Fibroblast of pulmonary artery (primary cell): Measurements from ENCODE around the gene GRIK3.

Experiments used
- DNase-seq: peaks from one replicate; pipeline ENCODE4 v3.0.0-alpha.2; 2010; ENCODE audit warnings: low read depth
- H3K4me3 ChIP-seq: replicated peaks from 2 replicates; pipeline ENCODE4 v1.5.1; 2011; ENCODE audit warnings: low read depth, mild to moderate bottlenecking, control low read depth, low read length, moderate library complexity
- TF ChIP-seq, protein P1 (sequence below): IDR thresholded peaks from 2 replicates; pipeline ENCODE4 v1.5.1; 2011; ENCODE audit warnings: mild to moderate bottlenecking, control low read depth, low read length, inconsistent platforms; ENCODE audit errors: missing control alignments

The GRIK3 gene

DNA sequence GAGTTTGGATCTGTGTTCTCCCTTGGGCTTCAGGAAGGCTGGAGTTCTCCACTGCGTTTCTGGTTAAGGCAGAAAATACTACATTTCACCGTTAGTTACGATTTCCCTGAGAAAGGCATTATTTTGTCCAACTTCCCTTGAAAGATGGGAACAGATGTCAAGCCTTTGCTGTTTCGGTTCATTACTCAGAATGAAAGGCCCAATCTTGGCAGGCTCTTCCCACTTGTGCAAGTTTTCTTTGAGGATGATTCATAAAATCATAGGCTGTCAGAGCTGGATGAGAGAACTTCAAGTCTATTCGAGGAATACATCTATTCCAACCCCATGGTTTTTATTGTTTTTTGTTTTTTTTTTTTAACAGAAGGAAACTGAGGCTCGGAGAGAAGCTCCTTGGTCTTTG, 205.2 kb downstream of the GRIK3 start:
- DNase-seq, result no peak
- H3K4me3 ChIP-seq, result no peak overlapping the region
- TF ChIP-seq, protein P1, sequence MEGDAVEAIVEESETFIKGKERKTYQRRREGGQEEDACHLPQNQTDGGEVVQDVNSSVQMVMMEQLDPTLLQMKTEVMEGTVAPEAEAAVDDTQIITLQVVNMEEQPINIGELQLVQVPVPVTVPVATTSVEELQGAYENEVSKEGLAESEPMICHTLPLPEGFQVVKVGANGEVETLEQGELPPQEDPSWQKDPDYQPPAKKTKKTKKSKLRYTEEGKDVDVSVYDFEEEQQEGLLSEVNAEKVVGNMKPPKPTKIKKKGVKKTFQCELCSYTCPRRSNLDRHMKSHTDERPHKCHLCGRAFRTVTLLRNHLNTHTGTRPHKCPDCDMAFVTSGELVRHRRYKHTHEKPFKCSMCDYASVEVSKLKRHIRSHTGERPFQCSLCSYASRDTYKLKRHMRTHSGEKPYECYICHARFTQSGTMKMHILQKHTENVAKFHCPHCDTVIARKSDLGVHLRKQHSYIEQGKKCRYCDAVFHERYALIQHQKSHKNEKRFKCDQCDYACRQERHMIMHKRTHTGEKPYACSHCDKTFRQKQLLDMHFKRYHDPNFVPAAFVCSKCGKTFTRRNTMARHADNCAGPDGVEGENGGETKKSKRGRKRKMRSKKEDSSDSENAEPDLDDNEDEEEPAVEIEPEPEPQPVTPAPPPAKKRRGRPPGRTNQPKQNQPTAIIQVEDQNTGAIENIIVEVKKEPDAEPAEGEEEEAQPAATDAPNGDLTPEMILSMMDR, result no peak

DNA sequence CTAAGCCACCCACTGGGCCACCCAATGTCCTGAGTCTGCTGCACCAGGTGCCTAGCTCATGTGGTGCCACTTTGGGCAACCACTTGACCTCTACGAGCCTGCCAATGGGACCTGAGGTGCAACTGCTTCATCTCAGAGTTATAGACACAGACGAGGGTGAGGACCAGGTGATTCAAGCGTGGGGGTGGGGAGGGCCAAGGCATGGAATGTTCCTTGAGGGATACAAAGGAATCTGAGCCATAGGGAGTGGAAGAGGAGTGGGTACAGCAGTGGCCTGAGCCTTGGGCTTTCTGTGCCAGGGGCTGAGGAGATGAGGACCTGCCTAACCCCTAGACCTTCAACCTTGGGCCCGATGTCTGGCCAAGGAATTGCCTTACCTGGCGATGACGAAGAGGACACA, 209.1 kb downstream of the GRIK3 start:
- no peak overlapping the region for H3K4me3 ChIP-seq
- TF ChIP-seq, protein P1, result no peak
- DNase-seq, result no peak

DNA sequence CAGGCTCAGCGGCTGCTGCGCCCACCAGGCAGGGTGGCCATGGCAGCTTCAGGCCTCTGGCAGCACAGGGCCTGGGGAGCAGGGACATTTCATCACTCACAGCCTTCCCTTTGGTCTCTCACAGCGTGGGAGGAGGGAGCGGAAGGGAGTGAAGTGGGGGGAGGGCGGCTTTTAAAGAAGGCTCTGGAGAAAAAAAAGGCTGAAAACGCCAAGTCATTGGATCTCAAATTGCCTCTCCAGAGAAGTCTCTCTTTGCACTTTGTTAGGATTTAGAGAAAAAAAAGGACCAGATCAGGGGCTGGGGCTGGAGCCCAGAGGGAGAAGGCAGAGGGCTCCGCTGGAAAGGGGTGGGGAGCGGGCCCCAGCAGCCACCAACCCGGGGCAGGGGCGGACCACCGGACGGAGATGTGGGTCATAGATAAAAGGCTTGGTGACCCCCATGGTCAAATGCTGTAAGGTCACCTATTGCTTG, 209.9 kb downstream of the GRIK3 start:
- DNase-seq, result peak; percentile 31
- TF ChIP-seq, protein P1, result no peak
- no peak overlapping the region for H3K4me3 ChIP-seq

DNA sequence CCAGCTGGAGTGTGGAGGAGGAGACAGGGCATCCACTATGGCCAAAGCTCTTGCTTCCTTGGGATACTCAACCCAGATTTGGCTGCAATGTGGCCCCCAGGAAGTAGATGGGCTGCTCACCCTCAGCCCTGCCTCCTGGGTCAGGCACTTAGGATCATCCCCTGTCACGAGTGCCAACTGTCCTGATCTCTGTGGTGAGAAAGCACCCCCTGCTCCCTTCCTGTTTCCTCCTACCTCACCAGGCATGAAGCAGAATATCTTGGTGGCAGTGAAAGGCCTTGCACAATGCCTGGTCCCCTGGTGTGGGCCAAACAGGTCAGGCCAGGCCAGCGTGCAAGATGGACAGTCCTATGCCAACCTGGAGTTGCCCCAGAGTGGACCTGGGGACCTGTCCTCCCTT, 211.7 kb downstream of the GRIK3 start:
- no peak overlapping the region for H3K4me3 ChIP-seq
- no peak for DNase-seq
- TF ChIP-seq, protein P1, result no peak

DNA sequence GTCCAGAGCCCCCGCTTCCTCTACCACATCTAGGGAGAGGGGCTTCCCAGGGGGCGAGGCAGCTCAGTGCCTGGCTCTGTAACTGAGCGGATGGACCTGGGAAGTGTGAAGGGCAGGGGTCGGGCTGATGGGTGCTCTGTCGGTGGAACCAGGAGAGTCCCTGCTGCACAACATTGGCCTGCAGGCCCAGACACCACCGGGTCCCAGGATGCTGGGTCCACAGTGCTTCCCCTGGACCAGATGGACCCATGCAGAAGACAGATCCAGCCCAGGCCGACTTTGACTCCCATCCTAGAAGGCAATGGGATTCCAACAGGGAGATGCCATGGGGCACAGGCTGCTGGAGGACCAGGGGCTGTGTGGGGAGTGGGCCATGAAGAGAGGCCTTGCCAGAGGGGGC, 212.9 kb downstream of the GRIK3 start:
- no peak overlapping the region for H3K4me3 ChIP-seq
- TF ChIP-seq, protein P1, result no peak
- no peak for DNase-seq

DNA sequence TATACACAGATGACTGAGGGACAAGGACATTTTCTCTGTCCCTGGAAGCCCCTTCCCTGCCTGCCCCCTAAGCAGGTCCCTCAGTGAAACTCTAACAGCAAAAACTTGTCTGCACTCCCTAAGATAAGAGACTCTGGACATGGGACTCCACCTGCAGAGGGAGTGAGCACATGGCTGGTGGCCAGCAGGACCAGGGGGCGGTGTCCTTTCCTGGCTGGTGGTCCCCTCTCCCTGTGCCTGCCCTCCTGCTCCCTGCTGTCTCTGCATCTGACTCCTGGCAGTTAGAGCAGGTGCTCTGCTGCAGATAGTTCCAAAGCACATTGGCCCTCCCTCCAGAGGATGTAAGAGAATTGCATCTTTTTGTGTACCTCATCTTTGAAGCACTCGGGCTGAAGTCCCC, 215.5 kb downstream of the GRIK3 start:
- TF ChIP-seq, protein P1, result no peak
- no peak overlapping the region for H3K4me3 ChIP-seq
- DNase-seq, result no peak

DNA sequence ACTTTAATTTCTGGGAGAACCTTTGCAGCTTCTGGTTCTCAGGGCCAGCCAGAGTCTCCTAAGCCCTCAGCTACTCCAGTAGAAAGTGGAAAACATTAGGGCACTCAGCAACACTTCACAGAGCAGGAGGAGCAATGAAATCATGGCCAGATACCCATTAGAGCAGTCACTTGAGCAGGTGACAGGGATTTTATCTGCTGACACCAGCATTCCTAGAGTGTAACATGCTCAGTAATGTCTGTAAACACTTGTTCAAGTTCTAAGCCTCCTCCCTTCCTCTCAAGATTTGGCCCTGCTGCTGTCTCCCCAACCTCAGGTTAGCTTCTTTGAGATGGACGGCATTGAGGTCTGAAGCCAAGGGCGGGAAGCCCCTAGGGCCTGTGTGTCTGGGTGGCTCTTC, 218.0 kb downstream of the GRIK3 start:
- TF ChIP-seq, protein P1, result no peak
- no peak overlapping the region for H3K4me3 ChIP-seq
- DNase-seq, result no peak
